COLO668 (cell line): ENCODE data around the gene IFRD1.
A peak's percentile ranks its signal among the peaks of the same experiment; 100 is the strongest.
"Not testable (repeated sequence)": the region's sequence is repeated elsewhere in the genome, so short reads cannot be mapped to it uniquely, and the experiment has no call there.

Experiments
- DNase-seq: peaks from one replicate; lab custom pipeline; 2025; ENCODE audit not compliant: unreplicated experiment; lab: John Stamatoyannopoulos, UW

IFRD1 gene

GRCh38 chr7:112442210-112442609 lies 8.1 kb upstream of the IFRD1 start:
- no peak for DNase-seq

GRCh38 chr7:112444505-112444904 lies 5.8 kb upstream of the IFRD1 start:
- no peak for DNase-seq

GRCh38 chr7:112446431-112446830 lies 3.8 kb upstream of the IFRD1 start:
- DNase-seq: no peak

GRCh38 chr7:112447406-112447805 lies 2.9 kb upstream of the IFRD1 start:
- DNase-seq: no peak

GRCh38 chr7:112448381-112448780 lies 1.9 kb upstream of the IFRD1 start:
- no peak for DNase-seq

GRCh38 chr7:112448891-112449290 lies 1.4 kb upstream of the IFRD1 start:
- DNase-seq: no peak

GRCh38 chr7:112449353-112449752 lies 907 bp upstream of the IFRD1 start:
- DNase-seq: peak; percentile 37

- DNase-seq: peak; percentile 93
Observed at GRCh38 chr7:112450807-112451761, 824 bp downstream of the IFRD1 start.

- DNase-seq: peak; percentile 11
Observed at GRCh38 chr7:112452102-112452888, 2.0 kb downstream of the IFRD1 start.

- no peak for DNase-seq
Observed at GRCh38 chr7:112453505-112454171, 3.4 kb downstream of the IFRD1 start.

- DNase-seq: not testable (repeated sequence)
Observed at GRCh38 chr7:112454191-112454590, 3.9 kb downstream of the IFRD1 start.

GRCh38 chr7:112459645-112460044 lies 9.4 kb downstream of the IFRD1 start:
- no peak for DNase-seq

- DNase-seq: no peak
Observed at GRCh38 chr7:112462236-112462635, 12.0 kb downstream of the IFRD1 start.

GRCh38 chr7:112467867-112468266 lies 17.6 kb downstream of the IFRD1 start:
- DNase-seq: no peak

- DNase-seq: no peak
Observed at GRCh38 chr7:112470194-112470593, 19.9 kb downstream of the IFRD1 start.

- no peak for DNase-seq
Observed at GRCh38 chr7:112476390-112477052, 26.3 kb downstream of the IFRD1 start.

GRCh38 chr7:112481121-112481736 lies 31.0 kb downstream of the IFRD1 start:
- DNase-seq: no peak

GRCh38 chr7:112481833-112482670 lies 31.8 kb downstream of the IFRD1 start:
- no peak for DNase-seq

GRCh38 chr7:112484671-112485167 lies 34.5 kb downstream of the IFRD1 start:
- DNase-seq: no peak
